Tongue (tissue), 2 donors: Measurements from ENCODE around the gene UPK3BL2. TPM values are rescaled to one million over a fixed set of nuclear protein-coding genes. Genes with fewer than 3 reads are reported as not detected.
"Not testable (repeated sequence)": the region's sequence is repeated elsewhere in the genome, so short reads cannot be mapped to it uniquely, and the experiment has no call there.

Experiments used
- DNase-seq: peaks from one replicate; pipeline ENCODE4 v3.0.0-alpha.2; 2015
- total RNA-seq: library from RNA; depleted of rRNA; stranded (reverse); fragments of >200 nt; gene quantifications from one replicate; pipeline ENCODE4 v1.2.3, GENCODE V29; 2014

UPK3BL2 gene
- total RNA-seq, 1 donor from 2014 or later: 20.6 TPM

DNA sequence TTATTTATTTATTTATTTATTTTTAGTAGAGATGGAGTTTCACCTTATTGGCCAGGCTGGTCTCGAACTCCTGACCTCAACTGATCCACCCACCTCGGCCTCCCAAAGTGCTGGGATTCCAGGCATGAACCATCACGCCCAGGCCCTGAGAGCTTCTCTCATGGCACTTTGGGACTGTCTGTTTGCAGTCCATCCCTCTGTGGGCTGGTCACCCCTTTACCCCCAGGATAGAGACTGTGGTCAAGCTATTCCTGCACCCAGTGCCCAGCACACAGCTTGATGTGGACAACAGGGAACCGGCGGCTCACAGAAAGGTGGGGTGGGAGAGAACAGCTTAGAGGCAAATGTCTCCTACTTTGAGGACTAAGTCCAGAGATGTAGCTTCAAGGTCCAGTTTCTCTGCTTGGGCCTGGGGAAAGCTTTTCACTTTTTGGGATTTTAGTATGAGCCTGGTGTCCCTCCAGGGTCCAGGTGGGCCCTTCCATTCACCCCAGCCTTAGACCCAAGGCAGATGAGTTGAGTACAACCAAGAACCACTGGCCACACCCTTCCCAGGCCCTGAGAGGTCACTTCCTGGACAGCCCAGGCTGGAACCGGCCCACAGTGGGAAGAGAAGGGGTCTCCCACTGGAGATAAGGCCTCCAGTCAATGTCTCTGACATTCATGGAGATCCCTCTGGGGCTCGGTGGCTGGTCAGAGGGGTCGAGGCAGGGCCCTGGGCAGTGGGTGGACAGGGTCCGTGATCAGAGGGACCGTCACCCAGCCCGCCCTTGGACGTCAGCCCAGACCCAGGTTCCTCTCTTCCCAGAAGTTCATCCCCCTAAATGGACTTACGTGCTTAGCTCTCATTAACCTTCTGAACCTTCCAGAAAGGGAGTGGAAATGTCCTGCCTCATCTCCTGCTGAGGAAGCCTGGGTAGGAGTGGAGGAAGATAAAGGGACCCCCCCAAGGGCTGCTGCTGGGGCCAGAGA, 15.4 kb downstream of the UPK3BL2 start:
- not testable (repeated sequence) for DNase-seq

DNA sequence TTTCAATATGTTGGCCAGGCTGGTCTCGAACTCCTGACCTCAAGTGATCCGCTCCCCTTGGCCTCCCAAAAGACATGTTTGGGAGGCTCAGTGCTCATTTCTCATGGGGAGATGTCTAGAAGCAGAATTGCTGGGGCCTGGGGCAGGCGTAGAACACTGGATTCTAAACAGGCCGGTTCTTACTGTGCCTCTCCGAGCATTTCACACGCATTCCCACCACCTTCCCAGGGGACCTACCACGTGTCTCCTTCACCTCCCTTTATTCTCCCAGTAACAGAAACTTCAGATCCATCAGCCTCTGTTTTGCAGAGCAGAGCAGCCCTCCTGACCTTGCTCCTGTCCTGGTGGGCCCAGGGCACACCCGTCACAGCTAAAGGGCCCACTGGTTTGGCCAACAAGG, 16.3 kb downstream of the UPK3BL2 start:
- DNase-seq: not testable (repeated sequence)

DNA sequence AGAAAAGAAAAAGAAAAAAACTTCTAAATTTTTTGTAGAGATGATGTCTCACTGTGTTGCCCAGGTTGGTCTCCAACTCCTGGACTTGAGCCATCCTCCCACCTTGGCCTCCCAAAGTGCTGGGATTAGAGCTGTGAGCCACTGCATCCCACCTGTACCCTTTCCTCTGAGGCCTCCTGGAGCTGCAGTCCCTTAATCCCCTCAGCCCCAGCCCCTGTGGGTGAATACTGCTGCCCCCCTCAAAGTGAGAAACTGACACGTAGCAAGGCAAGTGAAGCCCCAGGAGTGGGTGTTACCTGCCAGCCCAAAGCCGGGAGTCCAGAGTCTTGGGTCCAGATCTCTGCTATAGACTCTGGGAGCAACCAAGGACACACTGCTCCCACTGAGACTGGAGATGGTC, 18.7 kb downstream of the UPK3BL2 start:
- DNase-seq: not testable (repeated sequence)

DNA sequence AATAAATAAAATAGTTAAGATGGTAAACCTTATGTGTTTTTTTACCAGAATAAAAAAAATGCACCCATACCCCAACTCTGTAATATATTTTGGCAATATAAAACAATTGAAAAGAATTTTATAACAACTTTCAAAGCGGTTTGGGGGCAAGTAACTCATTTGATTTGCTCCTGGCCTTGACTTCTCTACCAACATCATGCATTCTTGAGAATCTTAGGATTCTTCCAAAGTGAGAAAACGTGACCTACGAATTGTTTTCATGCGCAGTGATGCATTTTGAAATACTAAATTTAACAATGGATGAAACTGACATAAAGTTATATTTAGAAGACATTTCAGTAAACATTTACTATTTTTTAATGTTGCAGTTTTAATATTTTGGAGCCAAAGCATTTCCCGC, 22.7 kb downstream of the UPK3BL2 start:
- DNase-seq: not testable (repeated sequence)

DNA sequence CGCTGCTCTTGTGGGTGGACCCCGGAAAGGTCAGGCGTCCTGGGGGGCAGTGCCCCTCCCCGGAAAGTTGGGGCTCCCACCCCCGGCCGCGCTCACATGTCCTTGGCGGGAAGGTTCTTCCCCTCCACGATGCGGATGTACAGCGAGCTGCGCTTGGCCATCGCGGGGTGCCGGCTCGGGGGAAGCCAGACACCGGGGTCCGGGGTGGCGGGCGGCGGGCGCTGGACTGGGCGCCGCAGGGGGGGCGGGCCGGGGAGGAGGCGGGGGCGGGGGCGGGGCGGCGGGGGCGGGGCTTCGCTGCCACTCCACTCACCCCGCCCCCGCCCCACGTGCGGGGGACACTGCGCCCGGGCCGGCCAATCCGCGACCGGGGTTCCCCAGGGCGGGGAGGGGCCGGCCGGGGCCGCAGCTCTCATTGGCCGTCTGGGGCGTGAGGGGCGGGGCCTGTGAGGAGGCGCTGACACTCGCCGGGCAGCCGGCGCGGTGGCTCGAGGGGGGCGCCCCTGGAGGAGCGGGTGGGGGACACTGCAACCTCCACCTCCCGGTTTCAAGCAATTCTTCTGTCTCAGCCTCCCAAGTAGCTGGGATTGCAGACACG, 25.8 kb downstream of the UPK3BL2 start, which contains the start of gene RASA4B:
Gene RASA4B (minus strand): TSS at position 228 of the 598 bp plus-strand sequence. CDS start 67 bp downstream, at position 161.
- DNase-seq: not testable (repeated sequence)

DNA sequence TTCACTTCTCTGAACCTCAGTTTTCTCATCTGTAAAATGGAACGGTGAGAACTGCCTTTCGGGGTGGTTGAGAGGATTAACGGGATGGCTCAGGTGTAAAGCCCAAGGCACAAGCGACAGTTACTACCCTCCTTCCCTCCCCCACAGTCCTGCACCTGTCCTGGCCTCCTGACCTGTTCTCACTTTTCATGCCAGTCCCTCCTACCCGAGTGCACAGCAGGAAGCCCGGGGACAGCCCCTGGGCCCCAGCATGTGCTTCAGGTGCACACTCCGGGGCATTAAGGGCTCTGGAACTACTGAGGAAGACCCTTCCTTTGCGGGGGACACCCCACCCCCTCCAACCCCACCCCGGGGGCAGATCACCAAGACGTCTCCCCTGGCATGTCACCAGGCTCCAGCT, 26.5 kb downstream of the UPK3BL2 start:
- DNase-seq: not testable (repeated sequence)

DNA sequence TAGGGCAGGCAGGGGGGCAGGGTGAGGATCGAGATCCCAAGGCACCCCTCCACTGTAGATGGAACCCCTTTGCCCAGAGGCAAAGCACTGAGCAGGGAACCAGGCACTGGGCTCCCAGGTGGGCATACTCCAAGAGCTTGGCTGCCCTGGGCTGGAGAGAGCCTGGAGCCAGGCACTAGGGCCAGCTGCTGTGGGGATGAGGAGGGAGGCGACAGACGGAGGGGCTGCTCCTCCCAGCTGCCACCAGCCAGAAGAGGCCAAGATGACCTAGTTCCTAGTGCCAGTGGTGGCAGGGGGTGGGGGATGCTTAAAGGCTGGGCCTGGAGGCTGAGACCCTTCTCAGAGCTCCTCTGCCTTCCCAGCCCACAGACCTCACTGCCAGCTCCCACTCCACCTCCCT, 27.6 kb downstream of the UPK3BL2 start:
- not testable (repeated sequence) for DNase-seq

DNA sequence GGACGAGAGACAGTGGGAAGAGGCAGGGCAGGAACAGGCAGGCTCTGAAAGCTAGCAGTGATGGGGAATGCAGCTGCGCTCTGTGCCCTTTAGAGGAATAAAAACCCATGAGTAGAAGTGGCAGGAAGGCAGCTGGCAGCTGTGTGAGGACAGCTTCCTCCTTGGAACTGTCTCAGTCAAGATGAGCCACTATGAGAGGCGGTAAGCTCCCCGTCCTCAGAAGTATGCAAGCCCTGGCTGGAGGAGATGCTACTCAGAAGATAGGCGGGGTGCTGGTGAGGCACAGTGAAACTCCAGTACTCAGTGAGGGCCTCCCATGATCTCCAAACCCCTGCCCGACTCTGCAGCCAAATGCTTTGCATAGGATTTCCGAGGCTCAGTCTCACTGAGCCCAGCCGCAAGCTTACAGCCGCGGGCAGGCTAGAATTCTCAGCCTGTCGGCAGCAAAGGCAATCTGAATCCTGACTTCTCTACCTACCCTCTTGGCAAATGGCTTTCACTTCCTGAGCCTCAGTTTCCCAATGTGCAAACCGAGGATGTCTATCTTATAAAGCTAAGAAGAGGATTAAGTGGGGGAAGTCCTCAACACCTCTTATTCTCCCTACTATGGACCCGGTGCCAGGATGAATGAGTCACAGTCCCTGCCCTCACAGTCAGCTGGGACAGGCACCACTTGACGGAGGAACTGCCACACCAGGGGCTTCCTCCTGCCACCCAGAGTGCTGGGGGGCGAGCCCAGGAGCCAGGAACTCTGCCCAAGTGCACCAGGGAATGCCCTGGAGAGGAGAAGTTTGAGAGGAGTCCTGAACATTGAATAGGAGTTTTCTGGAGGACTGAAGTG, 28.4 kb downstream of the UPK3BL2 start:
- DNase-seq: not testable (repeated sequence)

DNA sequence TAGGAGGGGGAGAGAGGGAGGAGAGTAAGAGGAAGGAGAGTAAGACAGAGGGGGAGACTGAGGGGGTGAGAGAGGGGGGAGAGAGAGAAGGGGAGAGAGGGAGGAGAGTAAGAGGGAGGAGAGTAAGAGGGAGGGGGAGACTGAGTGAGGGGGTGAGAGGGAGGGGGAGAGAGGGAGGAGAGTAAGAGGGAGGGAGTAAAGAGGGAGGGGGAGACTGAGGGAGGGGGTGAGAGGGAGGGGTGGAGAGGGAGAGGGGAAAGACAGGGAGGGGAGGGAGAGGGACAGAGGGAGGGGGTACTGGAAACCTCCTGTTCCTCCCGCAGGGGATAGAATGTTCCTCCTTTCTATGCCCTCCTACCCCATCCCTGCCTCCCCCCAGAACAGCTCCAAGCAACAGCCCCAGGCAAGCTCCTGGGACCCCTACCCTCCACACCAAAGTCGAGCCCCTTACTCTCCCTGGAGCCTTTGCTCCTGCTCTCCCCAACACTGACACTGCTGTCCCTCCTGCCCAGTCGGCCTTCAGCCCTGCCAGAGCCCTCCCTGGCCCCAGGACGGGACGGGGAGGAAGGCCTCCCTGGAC, 30.8 kb downstream of the UPK3BL2 start:
- not testable (repeated sequence) for DNase-seq

DNA sequence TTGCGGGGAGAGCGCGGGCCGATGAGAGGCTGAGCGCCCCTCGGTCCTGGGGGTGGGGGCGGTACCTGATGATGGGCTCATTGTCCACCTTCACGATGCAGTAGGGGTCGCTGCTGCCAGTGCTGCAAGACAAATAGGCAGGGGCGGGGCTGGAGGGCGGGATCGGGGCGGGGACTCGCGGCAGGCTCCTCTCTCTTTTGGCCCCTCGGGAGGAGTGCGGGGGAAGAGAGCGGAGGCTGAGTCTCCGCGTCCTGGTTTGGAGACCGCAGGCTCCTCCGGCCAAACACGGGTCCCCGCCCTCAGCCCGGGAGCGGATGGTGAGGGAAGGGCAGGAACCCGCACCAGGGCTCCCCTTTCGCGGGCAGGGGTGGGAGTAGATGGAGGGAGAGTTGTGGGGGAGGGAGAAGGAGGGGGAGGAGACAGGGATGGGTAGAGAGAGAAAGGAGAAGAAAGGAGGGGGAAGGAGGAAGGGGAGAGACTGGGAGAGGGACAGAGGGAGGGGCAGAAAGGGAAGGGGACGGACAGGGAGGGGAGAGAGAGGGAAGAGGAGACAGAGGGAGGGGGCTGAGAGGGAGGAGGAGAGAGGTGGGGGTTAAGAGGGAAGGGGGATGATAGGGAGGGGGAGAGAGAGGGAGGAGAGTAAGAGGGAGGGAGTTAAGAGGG, 31.5 kb downstream of the UPK3BL2 start:
- not testable (repeated sequence) for DNase-seq

DNA sequence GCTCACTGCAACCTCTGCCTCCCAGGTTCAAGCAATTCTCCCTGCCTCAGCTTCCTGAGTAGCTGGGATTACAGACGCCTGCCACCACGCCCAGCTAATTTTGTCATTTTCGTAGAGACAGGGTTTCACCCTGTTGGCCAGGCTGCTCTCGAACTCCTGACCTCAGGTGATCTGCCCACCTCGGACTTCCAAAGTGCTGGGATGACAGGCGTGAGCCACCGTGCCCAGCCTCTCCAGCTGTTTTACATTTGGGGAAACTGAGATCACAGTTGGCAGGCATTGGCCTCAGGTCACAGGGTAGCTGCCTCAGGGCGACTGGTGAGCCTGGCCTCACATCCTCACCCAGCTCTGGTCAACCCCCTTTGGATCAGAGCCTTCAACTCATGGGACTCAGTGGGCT, 32.9 kb downstream of the UPK3BL2 start:
- not testable (repeated sequence) for DNase-seq

DNA sequence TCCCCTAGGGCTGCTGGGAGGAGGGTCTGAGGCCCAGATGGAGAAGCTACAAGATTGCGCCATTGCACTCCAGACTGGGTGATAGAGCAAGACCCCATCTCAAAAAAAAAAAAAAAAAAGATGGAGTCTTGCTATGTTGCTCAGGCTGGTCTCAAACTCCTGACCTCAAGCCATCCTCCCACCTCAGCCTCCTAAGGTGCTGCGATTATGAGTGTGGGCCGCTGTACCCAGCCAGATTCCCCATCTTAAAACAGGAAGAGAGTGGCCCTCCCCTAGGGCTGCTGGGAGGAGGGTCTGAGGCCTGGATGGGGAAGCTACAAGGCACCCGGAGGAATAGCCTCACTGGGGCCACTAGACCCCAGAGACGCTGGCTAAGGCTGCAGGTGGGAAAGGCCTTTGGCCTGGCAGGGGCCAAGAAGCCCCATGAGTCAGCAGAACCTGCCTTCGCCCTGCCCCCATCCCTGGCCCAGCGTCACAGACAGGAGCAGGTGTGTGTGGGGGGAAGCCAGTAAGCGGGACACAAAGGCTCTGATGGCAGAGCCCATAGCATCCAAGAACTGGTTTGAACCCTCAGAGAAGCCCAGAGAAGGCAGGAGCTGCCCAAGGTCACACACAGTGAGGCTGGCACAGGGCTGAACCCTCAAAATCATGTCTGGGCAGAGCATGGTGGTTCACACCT, 35.9 kb downstream of the UPK3BL2 start:
- not testable (repeated sequence) for DNase-seq

DNA sequence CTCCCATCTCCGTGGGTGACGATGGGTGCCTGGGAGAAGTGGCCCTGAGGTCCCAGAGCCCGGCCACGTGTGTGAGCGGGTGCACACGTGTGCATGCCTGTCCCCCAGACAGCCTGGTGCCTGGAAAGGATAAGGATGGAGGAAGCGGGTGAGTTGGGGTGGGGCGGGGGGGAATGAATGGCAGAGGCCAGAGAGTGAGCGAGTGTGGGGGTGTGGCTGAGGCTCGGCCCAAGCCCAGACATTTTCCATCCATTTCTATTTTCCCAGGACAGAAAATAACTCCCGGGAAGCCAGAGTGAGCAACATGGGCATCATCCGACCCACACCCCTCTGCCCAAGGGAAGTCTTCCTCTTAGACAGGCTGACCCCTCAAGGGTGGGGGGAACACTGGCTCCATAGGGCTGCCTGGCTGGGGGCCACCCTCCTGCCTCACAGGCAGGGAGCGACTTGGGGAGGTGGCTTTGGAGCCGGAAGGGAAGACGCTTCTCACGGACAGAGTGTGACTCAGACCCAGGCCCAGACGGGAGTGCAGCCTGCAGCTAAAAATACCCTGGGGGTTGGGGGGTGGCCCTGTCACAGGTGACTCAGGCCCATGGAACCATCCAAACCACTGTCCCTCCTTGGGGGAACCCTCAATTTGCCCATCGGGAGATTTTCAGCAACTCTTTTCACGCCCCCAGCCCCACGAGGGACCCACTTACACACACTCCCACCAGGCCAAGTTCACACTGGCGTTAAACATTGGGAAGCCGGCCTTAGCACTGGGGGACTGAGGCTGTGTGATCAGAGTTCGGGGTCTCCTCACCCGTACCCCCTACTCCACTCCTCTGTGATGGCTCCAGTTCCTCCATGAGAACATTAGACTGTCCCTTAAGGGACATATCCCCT, 38.0 kb downstream of the UPK3BL2 start:
- not testable (repeated sequence) for DNase-seq

DNA sequence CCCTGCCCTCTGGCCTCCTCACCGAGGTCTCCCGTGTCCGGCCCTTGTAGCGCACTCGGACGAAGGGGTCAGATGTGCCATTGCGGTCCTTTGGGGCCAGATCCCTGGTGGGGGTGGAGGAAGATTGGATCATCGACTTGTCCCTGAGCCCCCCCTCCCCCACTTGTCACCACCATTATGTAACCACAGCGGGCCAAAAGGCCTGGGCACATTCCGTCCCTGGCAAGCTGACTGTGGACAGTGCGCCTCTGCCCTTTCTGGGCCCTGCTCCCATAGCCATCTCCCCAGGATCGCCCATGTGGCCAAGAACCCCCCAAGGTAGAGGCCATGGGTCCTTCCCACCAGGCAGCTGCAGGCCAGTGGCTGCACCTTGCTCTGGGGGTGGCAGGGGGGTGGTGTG, 40.4 kb downstream of the UPK3BL2 start:
- not testable (repeated sequence) for DNase-seq

DNA sequence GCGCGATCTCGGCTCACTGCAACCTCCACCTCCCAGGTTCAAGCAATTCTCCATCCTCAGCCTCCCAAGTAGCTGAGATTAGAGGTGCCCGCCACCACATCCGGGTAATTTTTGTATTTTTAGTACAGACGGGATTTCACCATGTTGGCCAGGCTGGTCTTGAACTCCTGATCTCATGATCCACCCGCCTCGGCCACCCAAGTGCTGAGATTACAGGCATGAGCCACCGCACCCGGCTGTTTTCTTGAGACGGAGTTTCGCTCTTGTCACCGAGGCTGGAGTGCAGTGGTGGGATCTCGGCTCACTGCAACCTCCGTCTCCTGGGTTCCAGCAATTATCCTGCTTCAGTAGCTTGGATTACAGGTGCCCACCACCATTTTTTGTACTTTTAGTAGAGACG, 45.2 kb downstream of the UPK3BL2 start:
- not testable (repeated sequence) for DNase-seq

DNA sequence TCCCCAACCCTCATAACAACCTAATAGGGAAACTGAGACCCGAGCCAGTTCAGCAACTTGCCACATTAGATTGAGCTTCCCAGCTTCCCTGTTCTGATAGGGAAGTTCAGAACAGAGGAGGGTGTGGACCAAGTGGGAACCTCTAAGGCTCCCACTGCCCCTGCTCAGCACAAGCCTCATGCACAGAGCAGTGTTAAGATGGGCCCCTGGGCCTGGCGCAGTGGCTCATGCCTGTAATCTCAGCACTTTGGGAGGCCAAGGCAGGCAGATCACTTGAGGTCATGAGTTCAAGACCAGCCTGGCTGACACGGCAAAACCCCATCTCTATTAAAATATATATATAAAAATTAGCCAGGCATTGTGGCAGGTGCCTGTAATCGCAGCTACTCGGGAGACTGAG, 46.2 kb downstream of the UPK3BL2 start:
- DNase-seq: not testable (repeated sequence)

DNA sequence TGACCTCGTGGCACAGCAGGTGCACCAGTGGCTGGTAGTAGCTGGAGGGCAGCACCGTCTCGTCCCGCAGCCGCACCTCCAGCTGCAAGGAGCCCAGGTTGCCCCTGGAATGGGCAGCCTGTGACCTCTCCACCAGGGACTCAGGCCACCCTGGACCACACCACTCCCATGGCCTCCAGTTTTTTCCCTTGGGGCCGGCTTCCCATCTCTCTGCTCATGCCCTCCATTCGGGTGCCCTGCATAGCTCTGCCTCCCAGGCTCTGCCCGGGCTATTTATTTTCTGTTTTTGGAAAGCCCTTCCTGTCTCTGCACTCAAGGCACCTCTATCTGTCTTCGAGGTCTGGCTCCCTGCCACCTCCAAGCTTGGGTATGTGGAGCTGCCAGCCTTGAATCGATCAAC, 46.6 kb downstream of the UPK3BL2 start:
- not testable (repeated sequence) for DNase-seq

DNA sequence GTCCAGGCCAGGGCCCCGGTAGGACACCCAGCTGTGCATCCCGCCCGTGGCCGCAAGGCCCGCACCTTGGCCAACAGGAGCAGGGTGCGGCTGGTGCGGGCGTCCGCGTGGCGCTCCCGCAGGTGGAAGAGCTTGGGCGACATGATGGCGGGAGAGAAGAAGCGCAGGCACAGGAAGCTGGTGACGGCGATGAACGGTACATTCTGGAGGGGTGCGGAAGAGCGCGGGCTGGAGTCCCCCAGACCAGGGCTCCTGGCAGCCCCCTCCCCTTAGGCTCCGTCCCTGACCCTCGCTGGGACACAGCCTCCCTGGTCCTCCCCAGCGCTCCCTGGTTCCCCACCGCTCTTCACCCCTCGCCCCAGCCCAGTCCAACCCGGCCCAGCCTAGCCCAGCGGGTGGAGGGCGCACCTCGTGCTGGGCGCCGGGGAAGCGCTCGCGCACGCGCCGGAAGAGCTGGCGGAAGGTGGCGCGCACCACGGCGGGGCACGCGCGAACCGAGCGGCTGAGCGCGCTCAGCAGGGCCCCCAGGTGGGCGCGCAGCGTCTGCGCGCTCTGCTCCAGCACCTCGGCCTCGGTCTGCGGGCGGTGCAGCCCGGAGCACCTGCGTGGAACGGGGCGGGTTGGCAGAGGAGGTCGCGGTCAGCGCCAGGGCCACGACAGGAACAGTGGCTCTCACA, 48.9 kb downstream of the UPK3BL2 start:
- DNase-seq: not testable (repeated sequence)

DNA sequence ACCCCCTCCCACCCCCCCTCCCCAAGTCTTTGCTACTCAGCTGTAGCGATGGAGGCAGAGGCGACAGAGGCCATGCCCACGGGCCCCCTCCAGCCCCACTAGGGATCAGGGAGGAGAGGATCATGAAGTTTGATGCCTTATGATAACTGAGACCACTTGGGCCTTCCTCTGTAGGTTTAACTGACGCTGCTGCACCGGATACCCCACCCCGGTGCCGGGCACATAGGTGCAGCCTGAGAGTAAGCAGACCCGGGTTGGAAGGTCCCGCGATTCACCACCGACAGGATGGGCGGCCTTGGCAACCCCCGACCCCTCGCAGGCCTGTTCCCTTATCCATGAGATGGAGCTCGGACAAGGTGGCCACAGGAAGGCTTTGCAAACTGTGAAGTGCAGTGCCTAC, 49.5 kb downstream of the UPK3BL2 start:
- not testable (repeated sequence) for DNase-seq
